Lower leg skin (tissue), 4 donors: Measurements from ENCODE around the gene RIC3. TPM values are rescaled to one million over a fixed set of nuclear protein-coding genes. Genes with fewer than 3 reads are reported as not detected.

Experiments
- DNase-seq, 2 donors: peaks; one replicate each; pipeline ENCODE4 v3.0.0-alpha.2; 2019; ENCODE audit warnings: low spot score in 2 of 2
- H3K4me3 ChIP-seq: fragments of 200-600 bp; sonication (generic); 2 replicates; pipeline ENCODE4 v1.5.1; 2017; ENCODE audit warnings: mild to moderate bottlenecking, low read depth; ENCODE audit not compliant: poor library complexity, severe bottlenecking
- CTCF ChIP-seq, 3 donors: fragments of 450-650 bp; IDR thresholded peaks; one replicate each; pipeline ENCODE4 v1.5.1; 2016; ENCODE audit warnings: antibody characterized with exemption in 3 of 3, mild to moderate bottlenecking in 3 of 3, moderate library complexity in 2 of 3
- POLR2A ChIP-seq, 2 donors: fragments of 450-650 bp; IDR thresholded peaks; one replicate each; pipeline ENCODE4 v1.6.1; 2016 to 2017; ENCODE audit warnings: antibody characterized with exemption in 2 of 2, mild to moderate bottlenecking in 1 of 2, moderate library complexity in 1 of 2
- WGBS, 2 donors: methylation state at CpG; one replicate each; pipeline ENCODE4 v1.1.5; 2018; 5-methylcytosine and 5-hydroxymethylcytosine counted together
- intact Hi-C: fragments of 100-400 bp; cut with DNase I; formaldehyde crosslinking; loops from one replicate; pipeline ENCODE4 v1.15.0; 2023; ENCODE audit warnings: low total_unique reads
- total RNA-seq, 4 donors: library from RNA; depleted of rRNA; stranded (reverse); fragments of >200 nt; gene quantifications; one replicate each; pipeline ENCODE4 v1.1.0, GENCODE V29; 2016

RIC3 gene
- total RNA-seq, 4 donors from 2014 or later, result 13.7 to 39.3 (median 18.3) TPM

- intact Hi-C loops, result no loop called here
- WGBS, 2 donors, result 71 to 81% methylated on average over 17 to 18 of the region's 18 CpGs
- H3K4me3 ChIP-seq, result no peak overlapping the region
- no peak for TF ChIP-seq POLR2A (IDR thresholded peaks at IDR 0.05)
- TF ChIP-seq CTCF (IDR thresholded peaks at IDR 0.05), result no peak
- DNase-seq, result no peak
Observed at GRCh38 chr11:8071616-8072581, 96.9 kb downstream of the RIC3 start.

DNA sequence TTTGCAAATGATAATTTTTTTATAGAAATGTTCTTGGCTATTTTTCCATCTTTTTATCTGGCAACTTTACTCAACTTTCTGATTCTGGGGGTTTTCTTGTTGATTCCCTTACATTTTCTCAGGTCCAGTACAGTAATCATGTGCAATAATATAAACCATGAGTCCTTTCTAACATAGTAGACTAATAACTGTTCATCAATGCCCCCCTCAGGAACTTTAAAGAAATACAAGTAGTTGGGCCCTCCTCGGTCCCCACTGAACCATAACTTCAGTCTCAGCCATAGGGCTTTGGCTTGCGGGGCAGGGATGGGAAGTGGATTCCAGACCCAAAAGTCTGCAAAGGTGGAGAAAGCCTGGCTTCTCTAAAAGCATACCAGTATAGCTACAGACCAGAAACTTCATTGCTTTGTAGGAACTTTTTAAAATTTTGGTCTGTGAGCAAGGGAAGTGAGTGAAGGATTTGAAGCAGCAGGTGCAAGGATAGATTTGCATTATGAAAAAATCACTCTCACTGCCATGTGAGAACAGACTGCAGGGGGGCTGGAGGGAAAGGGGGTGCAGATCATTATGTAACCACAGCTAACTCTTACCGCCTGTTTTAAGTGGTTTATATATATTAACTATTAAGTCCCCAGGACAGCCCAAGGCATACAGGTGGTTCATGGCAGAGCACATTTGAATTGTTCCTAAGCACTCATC, 98.3 kb downstream of the RIC3 start:
- peak in 1 of 2 donors; percentile 54 for DNase-seq
- intact Hi-C loops, result no loop called here
- TF ChIP-seq POLR2A (IDR thresholded peaks at IDR 0.05), result no peak
- no peak for TF ChIP-seq CTCF (IDR thresholded peaks at IDR 0.05)
- 34 to 38% methylated on average over 3 of the region's 3 CpGs for WGBS, 2 donors
- no peak overlapping the region for H3K4me3 ChIP-seq

GRCh38 chr11:8069771-8070170, 99.1 kb downstream of the RIC3 start:
- intact Hi-C loops, result no loop called here
- WGBS, 2 donors, result 87 to 88% methylated on average over 8 of the region's 8 CpGs
- peak in 1 of 2 donors; percentile 43 for DNase-seq

GRCh38 chr11:8068605-8069221, 100.1 kb downstream of the RIC3 start:
- H3K4me3 ChIP-seq, result no peak overlapping the region
- 37 to 62% methylated on average over 15 of the region's 15 CpGs for WGBS, 2 donors
- TF ChIP-seq CTCF (IDR thresholded peaks at IDR 0.05), result no peak
- TF ChIP-seq POLR2A (IDR thresholded peaks at IDR 0.05), result no peak
- peak; percentile 60 to 93 for DNase-seq
- intact Hi-C loops, result no loop called here

More at GRCh38 chr11:8069771-8070170, 99.1 kb downstream of the RIC3 start:
- no peak for TF ChIP-seq POLR2A (IDR thresholded peaks at IDR 0.05)
- TF ChIP-seq CTCF (IDR thresholded peaks at IDR 0.05), result no peak
- no peak overlapping the region for H3K4me3 ChIP-seq

- DNase-seq, result peak in 1 of 2 donors; percentile 85
- intact Hi-C loops, result no loop called here
- 75 to 81% methylated on average over 13 of the region's 13 CpGs for WGBS, 2 donors
- H3K4me3 ChIP-seq, result no peak overlapping the region
- TF ChIP-seq POLR2A (IDR thresholded peaks at IDR 0.05) (no peak), CTCF (IDR thresholded peaks at IDR 0.05) (no peak)
Observed at GRCh38 chr11:8067929-8068575, 100.8 kb downstream of the RIC3 start.
